ENCODE data around the gene THAP10. TPM values are rescaled to one million over a fixed set of nuclear protein-coding genes. Genes with fewer than 3 reads are reported as not detected.
"Not testable (repeated sequence)": the region's sequence is repeated elsewhere in the genome, so short reads cannot be mapped to it uniquely, and the experiment has no call there.

THAP10 gene
- 1 to 10 TPM; 3.2 to 3.6 TPM for total RNA-seq
- long read RNA-seq, transcript THAP10-201 (3 exons, 2,399 nt), result major isoform, 9 of 10 reads
- long read RNA-seq, partial matches to known transcripts, result 0 of 10 reads
- long read RNA-seq, other reads (novel, unspliced or antisense), result 1 of 10 reads

- peak; percentile 91 for DNase-seq
- peak; percentile 98 to 99 for ATAC-seq
- intact Hi-C loops (cut with DNase I), result loop anchor here in 1 of 2 donors (10.0 kb wide), 1 partner anchor 213 kb away; no protein-coding TSS in a partner anchor
Observed at GRCh38 chr15:70892002-70892911, at the start of gene THAP10, which contains the start of gene LRRC49. Gene THAP10, minus strand, starts transcription at chr15:70892433. Its CDS starts 161 bp downstream, at chr15:70892272. Gene LRRC49, plus strand, starts transcription at chr15:70892826. Its CDS starts 69 bp downstream, at chr15:70892895.

GRCh38 chr15:70936326-70936725 is 44.1 kb upstream of the THAP10 start:
- intact Hi-C loops (cut with DNase I), result no loop called here
- no peak for DNase-seq
- ATAC-seq, result peak in 1 of 2 donors; percentile 27

- intact Hi-C loops (cut with DNase I), result no loop called here
- no peak for ATAC-seq
- no peak for DNase-seq
Observed at GRCh38 chr15:70935631-70936030, 43.4 kb upstream of the THAP10 start.

- intact Hi-C loops (cut with DNase I), result no loop called here
- no peak for ATAC-seq
- no peak for DNase-seq
Observed at GRCh38 chr15:70933411-70933810, 41.2 kb upstream of the THAP10 start.

- DNase-seq, result no peak
- no peak for ATAC-seq
- intact Hi-C loops (cut with DNase I), result no loop called here
Observed at GRCh38 chr15:70932397-70932796, 40.2 kb upstream of the THAP10 start.

- no peak for ATAC-seq
- intact Hi-C loops (cut with DNase I), result no loop called here
- DNase-seq, result no peak
Observed at GRCh38 chr15:70931821-70932220, 39.6 kb upstream of the THAP10 start.

GRCh38 chr15:70926914-70927313 is 34.7 kb upstream of the THAP10 start:
- DNase-seq; ATAC-seq; intact Hi-C loops (cut with DNase I): not testable (repeated sequence)

- no peak for DNase-seq
- intact Hi-C loops (cut with DNase I), result no loop called here
- no peak for ATAC-seq
Observed at GRCh38 chr15:70923311-70924080, 31.3 kb upstream of the THAP10 start.

GRCh38 chr15:70922119-70922518 is 29.9 kb upstream of the THAP10 start:
- intact Hi-C loops (cut with DNase I), result no loop called here
- ATAC-seq, result no peak
- DNase-seq, result no peak

- DNase-seq, result no peak
- intact Hi-C loops (cut with DNase I), result no loop called here
- no peak for ATAC-seq
Observed at GRCh38 chr15:70920981-70921696, 28.9 kb upstream of the THAP10 start.

GRCh38 chr15:70917955-70918354 is 25.7 kb upstream of the THAP10 start:
- DNase-seq (no peak), ATAC-seq (no peak)
- intact Hi-C loops (cut with DNase I), result no loop called here

GRCh38 chr15:70916531-70916930 is 24.3 kb upstream of the THAP10 start:
- no peak for DNase-seq

GRCh38 chr15:70912187-70912586 is 20.0 kb upstream of the THAP10 start:
- ATAC-seq, result no peak
- DNase-seq, result no peak
- intact Hi-C loops (cut with DNase I), result no loop called here

More at GRCh38 chr15:70916531-70916930, 24.3 kb upstream of the THAP10 start:
- no peak for ATAC-seq
- intact Hi-C loops (cut with DNase I), result no loop called here

GRCh38 chr15:70910958-70911357 is 18.7 kb upstream of the THAP10 start:
- DNase-seq (no peak), ATAC-seq (no peak)
- intact Hi-C loops (cut with DNase I), result no loop called here

- DNase-seq (no peak), ATAC-seq (no peak)
- intact Hi-C loops (cut with DNase I), result no loop called here
Observed at GRCh38 chr15:70907784-70908471, 15.7 kb upstream of the THAP10 start.

- ATAC-seq (no peak), DNase-seq (no peak)
- intact Hi-C loops (cut with DNase I), result no loop called here
Observed at GRCh38 chr15:70906842-70907241, 14.6 kb upstream of the THAP10 start.

- DNase-seq (no peak), ATAC-seq (no peak)
- intact Hi-C loops (cut with DNase I), result no loop called here
Observed at GRCh38 chr15:70902107-70902506, 9.9 kb upstream of the THAP10 start.

GRCh38 chr15:70892912-70893560 is 803 bp upstream of the THAP10 start:
- ATAC-seq (peak; percentile 53 to 65), DNase-seq (peak; percentile 34)
- intact Hi-C loops (cut with DNase I), result loop anchor here in 1 of 2 donors (10.0 kb wide), 1 partner anchor 212 kb away; no protein-coding TSS in a partner anchor
